PFSK-1 (cell line): ENCODE data around the gene ZNF664.

ENCODE experiments used
- FOXP2 ChIP-seq: optimal IDR thresholded peaks from 2 replicates; pipeline ENCODE3; 2011; ENCODE audit warnings: borderline replicate concordance, control low read depth, inconsistent platforms; ENCODE audit not compliant: insufficient read depth; ENCODE audit errors: extremely low read length, extremely low read depth
- POLR2AphosphoS5 ChIP-seq: IDR thresholded peaks from 2 replicates; pipeline ENCODE4 v1.6.1; 2012; ENCODE audit warnings: low read depth, mild to moderate bottlenecking, control low read depth, low read length, moderate library complexity
- REST ChIP-seq, 2 experiments: IDR thresholded peaks; 2 replicates each; pipeline versions ENCODE4 v1.6.1 to v1.8.0; 2011 to 2012; ENCODE audit warnings: low read depth in 2 of 2, low read length in 2 of 2, control low read depth in 1 of 2, inconsistent platforms in 1 of 2, mild to moderate bottlenecking in 1 of 2, moderate library complexity in 1 of 2; ENCODE audit not compliant: insufficient read depth in 1 of 2
- SIN3A ChIP-seq: IDR thresholded peaks from 2 replicates; pipeline ENCODE4 v1.6.1; 2012; ENCODE audit warnings: mild to moderate bottlenecking, low read length, moderate library complexity, borderline replicate concordance; ENCODE audit not compliant: insufficient read depth
- TAF1 ChIP-seq: IDR thresholded peaks from 2 replicates; pipeline ENCODE4 v1.6.1; 2012; ENCODE audit warnings: low read length, control low read depth, borderline replicate concordance; ENCODE audit not compliant: insufficient read depth

The ZNF664 gene

GRCh38 chr12:123958876-123959275 lies 14.1 kb upstream of the ZNF664 start:
- TF ChIP-seq FOXP2 (no peak), POLR2AphosphoS5 (no peak), SIN3A (no peak), REST (IDR thresholded peaks at IDR 0.05; ENCODE audit: insufficient read depth in 1 of 2, low read depth in 2 of 2, low read length in 2 of 2) (no peak), TAF1 (no peak)

- TF ChIP-seq TAF1 (no peak), POLR2AphosphoS5 (no peak), SIN3A (no peak), REST (IDR thresholded peaks at IDR 0.05; ENCODE audit: insufficient read depth in 1 of 2, low read depth in 2 of 2, low read length in 2 of 2) (no peak), FOXP2 (no peak)
Measured at GRCh38 chr12:123960029-123960735, 12.8 kb upstream of the ZNF664 start.

DNA sequence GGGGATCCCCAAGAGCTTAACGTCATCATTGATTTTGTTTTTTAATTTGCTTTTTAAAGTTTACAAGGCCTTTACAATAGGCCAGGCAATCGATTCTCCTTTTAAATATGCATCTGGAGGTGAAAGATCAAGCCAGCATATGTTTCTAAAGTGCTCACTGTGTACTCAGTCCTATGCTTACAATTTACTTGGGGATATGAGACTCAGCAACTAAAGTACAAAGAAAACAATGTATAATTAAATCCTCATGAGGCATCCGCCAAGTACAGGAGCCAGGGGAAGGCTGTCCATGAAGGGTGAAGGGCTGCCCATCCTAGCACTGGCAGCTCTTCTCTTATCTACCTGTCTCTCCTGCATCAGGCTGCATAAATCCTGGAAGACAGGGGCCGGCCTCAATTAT lies 12.2 kb upstream of the ZNF664 start:
- TF ChIP-seq POLR2AphosphoS5, result no peak
- no peak for TF ChIP-seq TAF1
- no peak for TF ChIP-seq SIN3A
- TF ChIP-seq FOXP2, result no peak
- no peak for TF ChIP-seq REST (IDR thresholded peaks at IDR 0.05; ENCODE audit: insufficient read depth in 1 of 2, low read depth in 2 of 2, low read length in 2 of 2)

- no peak for TF ChIP-seq REST (IDR thresholded peaks at IDR 0.05; ENCODE audit: insufficient read depth in 1 of 2, low read depth in 2 of 2, low read length in 2 of 2)
- no peak for TF ChIP-seq TAF1
- TF ChIP-seq FOXP2, result no peak
- TF ChIP-seq POLR2AphosphoS5, result no peak
- TF ChIP-seq SIN3A, result no peak
Measured at GRCh38 chr12:123961585-123962345, 11.2 kb upstream of the ZNF664 start.
